B cell (primary cell): ENCODE results near the gene WDFY2. TPM values are rescaled to one million over a fixed set of nuclear protein-coding genes. Genes with fewer than 3 reads are reported as not detected.

Source experiments
- ATAC-seq: fragments of 200-7000 bp; cut with Tn5 transposase; one replicate; pipeline ENCODE4 v1.10.0; 2021; ENCODE audit warnings: low read depth, mild to moderate bottlenecking, moderate number of reproducible peaks, moderate library complexity
- CTCF ChIA-PET: fragments of 350-600 bp; sonication (Branson Sonifier 250); formaldehyde crosslinking; loops from one replicate; lab custom pipeline; 2021; ENCODE audit warnings: antibody characterized with exemption, inconsistent platforms; lab: Charles Lee
- POLR2A ChIA-PET: fragments of 350-600 bp; sonication (Branson Sonifier 250); formaldehyde crosslinking; loops from one replicate; lab custom pipeline; 2021; ENCODE audit warnings: antibody characterized with exemption; lab: Charles Lee
- DNase-seq: peaks from one replicate; pipeline ENCODE4 v3.0.0; 2013
- H2AFZ ChIP-seq: 2 replicates; pipeline ENCODE4 v1.6.1; 2012; ENCODE audit warnings: mild to moderate bottlenecking, low read depth, low read length; ENCODE audit not compliant: insufficient read depth, poor library complexity, severe bottlenecking
- H3K27ac ChIP-seq, 2 donors: 1 replicate in 1 of 2; 2 replicates in 1 of 2; pipeline ENCODE4 v1.5.1; 2012 to 2013; ENCODE audit warnings: low read length in 2 of 2, mild to moderate bottlenecking in 2 of 2, moderate library complexity in 1 of 2
- H3K27me3 ChIP-seq, 4 experiments: fragments of 200-600 bp in 1 of 4; sonication (generic) in 1 of 4; replicated peaks in 1 of 4; 1 replicate in 2 of 4; 2 replicates in 2 of 4; pipeline versions ENCODE4 v1.6.1 to v1.7.0; 2013 to 2016; ENCODE audit warnings: low read length in 3 of 4, mild to moderate bottlenecking in 2 of 4, mixed read lengths in 1 of 4, moderate library complexity in 1 of 4; ENCODE audit not compliant: insufficient read depth in 4 of 4, control insufficient read depth in 3 of 4; ENCODE audit errors: control extremely low read depth in 1 of 4
- H3K36me3 ChIP-seq, 2 experiments: replicated peaks in 1 of 2; 1 replicate in 1 of 2; 2 replicates in 1 of 2; pipeline versions ENCODE4 v1.6.1 to v1.7.1; 2013; ENCODE audit warnings: low read length in 1 of 2; ENCODE audit not compliant: insufficient read depth in 2 of 2, control insufficient read depth in 1 of 2; ENCODE audit errors: control extremely low read depth in 1 of 2, extremely low read depth in 1 of 2
- H3K4me1 ChIP-seq, 2 donors: fragments of 200-600 bp in 1 of 2; sonication (generic) in 1 of 2; 1 replicate in 1 of 2; 2 replicates in 1 of 2; pipeline versions ENCODE4 v1.5.1 to v1.6.1; 2013 to 2017; ENCODE audit warnings: low read length in 2 of 2; ENCODE audit not compliant: control insufficient read depth in 2 of 2, insufficient read depth in 2 of 2
- H3K4me2 ChIP-seq: replicated peaks from 2 replicates; pipeline ENCODE3; 2012; ENCODE audit warnings: mild to moderate bottlenecking, low read depth, low read length; ENCODE audit not compliant: poor library complexity, severe bottlenecking
- H3K4me3 ChIP-seq, 5 experiments: fragments of 200-600 bp in 1 of 5; sonication (generic) in 1 of 5; 1 replicate in 3 of 5; 2 replicates in 2 of 5; pipeline versions ENCODE4 v1.5.1 to v1.7.0; 2011 to 2016; ENCODE audit warnings: low read length in 4 of 5, mild to moderate bottlenecking in 4 of 5, low read depth in 2 of 5, control low read depth in 1 of 5, moderate library complexity in 1 of 5; ENCODE audit not compliant: insufficient read depth in 1 of 5; ENCODE audit errors: control extremely low read depth in 1 of 5, extremely low read depth in 1 of 5
- H3K79me2 ChIP-seq: fragments of 200-600 bp; sonication (generic); one replicate; pipeline ENCODE4 v1.6.0; 2016; ENCODE audit warnings: low read length; ENCODE audit not compliant: control insufficient read depth, insufficient read depth
- H3K9ac ChIP-seq: fragments of 200-600 bp; sonication (generic); 2 replicates; pipeline ENCODE4 v1.6.1; 2017; ENCODE audit warnings: mild to moderate bottlenecking, low read length, moderate library complexity
- H3K9me3 ChIP-seq, 3 donors: one replicate each; pipeline versions ENCODE4 v1.6.1 to v1.7.1; 2013; ENCODE audit warnings: low read length in 2 of 3; ENCODE audit not compliant: control insufficient read depth in 2 of 3, insufficient read depth in 1 of 3; ENCODE audit errors: control extremely low read depth in 1 of 3
- H4K20me1 ChIP-seq: 2 replicates; pipeline ENCODE4 v1.6.0; 2012; ENCODE audit warnings: mild to moderate bottlenecking, low read length; ENCODE audit not compliant: insufficient read depth, control insufficient read depth, poor library complexity, severe bottlenecking
- H3K27ac Mint-ChIP-seq: one replicate; pipeline ENCODE4 v1.8.0; 2021; ENCODE audit warnings: mixed read lengths
- H3K27me3 Mint-ChIP-seq: one replicate; pipeline ENCODE4 v1.8.0; 2021; ENCODE audit warnings: mixed read lengths
- H3K4me1 Mint-ChIP-seq: one replicate; pipeline ENCODE4 v1.8.0; 2021; ENCODE audit warnings: mixed read lengths
- H3K4me3 Mint-ChIP-seq: one replicate; pipeline ENCODE4 v1.8.0; 2021; ENCODE audit warnings: mixed read lengths
- H3K9me3 Mint-ChIP-seq: one replicate; pipeline ENCODE4 v1.8.0; 2022; ENCODE audit warnings: mixed read lengths; ENCODE audit not compliant: insufficient read depth
- CTCF ChIP-seq: fragments of 200-600 bp; IDR thresholded peaks from one replicate; pipeline ENCODE4 v1.8.0; 2022; ENCODE audit warnings: antibody characterized with exemption, mild to moderate bottlenecking
- EZH2 ChIP-seq: IDR thresholded peaks from 2 replicates; pipeline ENCODE4 v1.6.1; 2012; ENCODE audit warnings: borderline replicate concordance, low read depth, mild to moderate bottlenecking, moderate library complexity, low read length; ENCODE audit not compliant: insufficient read depth, poor library complexity, severe bottlenecking
- WGBS: methylation state at CpG from one replicate; pipeline ENCODE4 v1.1.5; 2013; ENCODE audit warnings: missing lambda C conversion rate; ENCODE audit not compliant: insufficient coverage; 5-methylcytosine and 5-hydroxymethylcytosine counted together
- intact Hi-C: fragments of 100-400 bp; cut with micrococcal nuclease; formaldehyde crosslinking; loops from one replicate; pipeline ENCODE4 v1.10.0; 2022
- polyA plus RNA-seq: library from polyadenylated mRNA; depleted of rRNA; stranded (reverse); fragments of >200 nt; gene quantifications from 2 replicates; pipeline ENCODE4 v1.2.3, GENCODE V29; 2012
- total RNA-seq, 2 donors: library from RNA; stranded (reverse); fragments of 120-200 nt in 1 of 2; gene quantifications; 1 replicate in 1 of 2; 2 replicates in 1 of 2; pipeline versions ENCODE4 v1.2.3 to v1.2.4, GENCODE V29; 2013 to 2022

The WDFY2 gene
- total and polyA plus RNA-seq, 2 donors (not counting 1 experiment from before 2014, with no cell fraction given), result 12.4 to 47.7 TPM

GRCh38 chr13:51804295-51805172 lies 220.3 kb downstream of the WDFY2 start:
- Mint-ChIP-seq H3K4me3 (peak overlapping the region; percentile 92), H3K27ac (peak overlapping the region; percentile 95), H3K4me1 (peaks cover 38% of the 10 kb centered on the region), H3K9me3 (no peaks in the 10 kb centered on the region), H3K27me3 (no peaks in the 10 kb centered on the region)
- peaks cover 19 to 27% of the 10 kb centered on the region in 2 donors for H3K4me1 ChIP-seq
- peak overlapping the region; percentile 88 for H3K4me2 ChIP-seq
- H3K79me2 ChIP-seq, result peaks cover 7% of the 10 kb centered on the region
- peak overlapping the region; percentile 43 to 94 (median 72) for H3K4me3 ChIP-seq
- TF ChIP-seq CTCF (no peak), EZH2 (no peak)
- no peaks in the 10 kb centered on the region for H3K9me3 ChIP-seq
- peak overlapping the region; percentile 98 for H3K27ac ChIP-seq
- no peaks in the 10 kb centered on the region for H4K20me1 ChIP-seq
- no peaks in the 10 kb centered on the region for H3K27me3 ChIP-seq
- intact Hi-C loops, result loop anchor here (1.0 to 10.0 kb wide), 3 partner anchors 208 to 650 kb away; partner anchors contain the start of genes ALG11, CKAP2 and FAM124A
- CTCF ChIA-PET, result interaction anchor here (0.7 to 2.1 kb wide), 2 partner anchors 10 to 351 kb away, joined by 3 to 17 read pairs; no protein-coding TSS in a partner anchor
- 14% methylated on average over 25 of the region's 31 CpGs for WGBS
- peak overlapping the region; percentile 64 for H2AFZ ChIP-seq
- peak overlapping the region; percentile 96 for H3K9ac ChIP-seq
- H3K36me3 ChIP-seq, result no peaks in the 10 kb centered on the region
- no peak for ATAC-seq
- POLR2A ChIA-PET, result interaction anchor here (1.8 kb wide), 1 partner anchor 351 kb away, joined by 6 read pairs; no protein-coding TSS in a partner anchor
- no peak for DNase-seq
